Measurements from ENCODE around the gene ARPC2. TPM values are rescaled to one million over a fixed set of nuclear protein-coding genes. Genes with fewer than 3 reads are reported as not detected.
A peak's percentile ranks its signal among the peaks of the same experiment; 100 is the strongest.
"Not testable (repeated sequence)": the region's sequence is repeated elsewhere in the genome, so short reads cannot be mapped to it uniquely, and the experiment has no call there.

The ARPC2 gene
- 100 to 1,000 TPM; 237 to 268 (median 252) TPM for polyA plus RNA-seq (ENCODE audit: insufficient read depth in 1 of 5, insufficient read length in 5 of 5, low replicate concordance in 1 of 5)
- long read RNA-seq, donor 1, transcript ARPC2-216 (2 exons, 550 nt): minor isoform, 15 of 367 reads
- long read RNA-seq, donor 1, transcript ARPC2-209 (7 exons, 2,226 nt): minor isoform, 5 of 367 reads
- long read RNA-seq, donor 1, transcript ARPC2-201 (10 exons, 1,605 nt): minor isoform, 17 of 367 reads
- long read RNA-seq, donor 1, transcript ARPC2-202 (11 exons, 1,505 nt): major isoform, 169 of 367 reads
- long read RNA-seq, donor 1, partial matches to known transcripts: 103 of 367 reads
- long read RNA-seq, donor 1, other reads (novel, unspliced or antisense): 51 of 367 reads
- long read RNA-seq, donor 2, transcript ARPC2-201 (10 exons, 1,605 nt): minor isoform, 10 of 121 reads
- long read RNA-seq, donor 2, transcript ARPC2-202 (11 exons, 1,505 nt): major isoform, 74 of 121 reads
- long read RNA-seq, donor 2, partial matches to known transcripts: 30 of 121 reads
- long read RNA-seq, donor 2, other reads (novel, unspliced or antisense): 0 of 121 reads
- long read RNA-seq, donor 3, transcript ARPC2-216 (2 exons, 550 nt): minor isoform, 17 of 220 reads
- long read RNA-seq, donor 3, transcript ARPC2-202 (11 exons, 1,505 nt): major isoform, 120 of 220 reads
- long read RNA-seq, donor 3, transcript ARPC2-201 (10 exons, 1,605 nt): minor isoform, 8 of 220 reads
- long read RNA-seq, donor 3, partial matches to known transcripts: 64 of 220 reads
- long read RNA-seq, donor 3, other reads (novel, unspliced or antisense): 0 of 220 reads
- long read RNA-seq, donor 4, transcript ARPC2-201 (10 exons, 1,605 nt): minor isoform, 10 of 134 reads
- long read RNA-seq, donor 4, transcript ARPC2-202 (11 exons, 1,505 nt): major isoform, 79 of 134 reads
- long read RNA-seq, donor 4, partial matches to known transcripts: 37 of 134 reads
- long read RNA-seq, donor 4, other reads (novel, unspliced or antisense): 0 of 134 reads
- long read RNA-seq, donor 5, transcript ARPC2-216 (2 exons, 550 nt): minor isoform, 18 of 388 reads
- long read RNA-seq, donor 5, transcript ARPC2-202 (11 exons, 1,505 nt): major isoform, 194 of 388 reads
- long read RNA-seq, donor 5, transcript ARPC2-201 (10 exons, 1,605 nt): minor isoform, 12 of 388 reads
- long read RNA-seq, donor 5, transcript ARPC2-209 (7 exons, 2,226 nt): minor isoform, 6 of 388 reads
- long read RNA-seq, donor 5, partial matches to known transcripts: 151 of 388 reads
- long read RNA-seq, donor 5, other reads (novel, unspliced or antisense): 0 of 388 reads
- long read RNA-seq, donor 6, transcript ARPC2-201 (10 exons, 1,605 nt): minor isoform, 12 of 301 reads
- long read RNA-seq, donor 6, transcript ARPC2-217 (5 exons, 1,039 nt): minor isoform, 7 of 301 reads
- long read RNA-seq, donor 6, transcript ARPC2-216 (2 exons, 550 nt): minor isoform, 10 of 301 reads
- long read RNA-seq, donor 6, transcript ARPC2-202 (11 exons, 1,505 nt): major isoform, 161 of 301 reads
- long read RNA-seq, donor 6, partial matches to known transcripts: 109 of 301 reads
- long read RNA-seq, donor 6, other reads (novel, unspliced or antisense): 0 of 301 reads
- long read RNA-seq, donor 7, transcript ARPC2-201 (10 exons, 1,605 nt): minor isoform, 7 of 194 reads
- long read RNA-seq, donor 7, transcript ARPC2-202 (11 exons, 1,505 nt): major isoform, 122 of 194 reads
- long read RNA-seq, donor 7, partial matches to known transcripts: 60 of 194 reads
- long read RNA-seq, donor 7, other reads (novel, unspliced or antisense): 0 of 194 reads
- long read RNA-seq, donor 8, transcript ARPC2-202 (11 exons, 1,505 nt): major isoform, 57 of 101 reads
- long read RNA-seq, donor 8, transcript ARPC2-216 (2 exons, 550 nt): minor isoform, 6 of 101 reads
- long read RNA-seq, donor 8, transcript ARPC2-201 (10 exons, 1,605 nt): minor isoform, 8 of 101 reads
- long read RNA-seq, donor 8, partial matches to known transcripts: 27 of 101 reads
- long read RNA-seq, donor 8, other reads (novel, unspliced or antisense): 0 of 101 reads

DNA sequence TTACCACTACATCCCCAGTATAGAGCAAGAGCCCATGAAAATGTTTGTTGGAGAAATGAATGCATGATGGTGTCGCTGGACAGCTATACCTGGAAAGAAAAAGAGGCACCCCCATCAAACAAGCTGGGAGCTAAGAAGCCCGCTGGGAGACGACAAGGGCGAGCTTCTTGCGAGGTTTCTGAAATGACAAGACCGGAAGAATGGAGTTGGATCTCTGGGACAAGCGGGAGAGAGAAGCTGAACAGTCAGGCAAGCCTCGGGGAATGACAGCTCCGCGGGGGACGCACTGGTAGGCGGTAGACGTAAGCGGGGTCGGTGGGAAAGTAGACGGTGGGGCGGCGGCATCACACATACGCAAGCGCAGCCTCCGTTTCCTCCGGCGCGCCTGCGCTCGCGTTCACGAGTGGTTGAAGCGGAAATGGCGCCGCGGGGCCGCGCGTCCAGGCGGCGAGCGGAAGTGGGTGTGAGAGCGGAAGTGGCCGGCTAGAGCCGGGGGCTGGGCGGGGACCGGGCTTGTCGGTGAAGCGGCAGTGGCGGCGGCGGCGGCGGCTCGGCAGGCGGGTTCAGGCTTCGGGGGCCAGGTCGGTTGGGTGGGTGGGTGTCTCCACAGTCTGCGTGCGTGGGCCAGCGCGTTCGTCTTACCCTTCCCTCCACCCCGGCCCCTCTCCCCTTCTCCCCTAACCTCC is at the start of gene ARPC2:
ARPC2 (plus strand) TSS at position 516 of the 686 bp plus-strand sequence. CDS start 282 bp downstream, outside the sequence.
- peak; percentile 97 for DNase-seq

- no peak for DNase-seq
These were observed 49.0 kb upstream of the ARPC2 start for GRCh38 chr2:218168016-218168415.

- DNase-seq: peak; percentile 9 to 11
These were observed 48.1 kb upstream of the ARPC2 start for GRCh38 chr2:218168635-218169462.

DNA sequence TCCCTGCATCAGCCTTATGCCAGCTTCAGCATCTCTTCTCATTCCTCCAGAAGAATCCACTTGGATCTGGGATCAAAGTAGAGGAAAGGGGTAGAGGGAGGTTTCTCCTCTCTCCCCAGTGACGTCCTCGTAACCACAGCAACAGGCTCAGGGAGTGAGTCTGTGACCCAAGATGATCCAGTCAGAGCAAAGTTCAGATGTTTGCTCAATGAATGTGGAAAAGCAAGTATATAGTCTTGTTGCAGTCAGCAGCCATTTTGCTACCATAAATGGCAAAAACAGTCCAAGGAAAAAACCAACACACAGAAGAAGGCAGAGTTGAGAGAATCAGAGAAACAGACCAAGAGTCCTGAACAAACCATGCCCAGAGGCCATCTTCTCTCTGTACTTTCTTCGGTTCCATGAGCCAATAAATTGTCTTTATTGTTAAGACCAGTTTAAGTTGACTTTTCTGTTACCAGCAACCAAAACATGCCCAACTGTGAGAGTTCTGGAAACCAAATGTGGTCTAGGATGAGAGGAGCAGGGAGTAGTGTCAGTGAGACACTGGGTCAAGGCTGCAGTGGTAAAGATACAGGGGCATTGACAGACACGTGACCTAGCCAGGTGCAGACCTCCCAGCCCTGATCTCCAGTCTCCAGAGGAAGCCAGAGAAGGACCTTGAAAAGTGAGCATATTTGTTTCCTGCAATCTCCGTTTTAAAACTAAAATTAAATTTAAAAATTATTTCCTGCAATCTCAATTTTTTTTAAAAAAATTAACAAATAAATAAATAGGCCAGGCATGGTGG is 47.0 kb upstream of the ARPC2 start:
- DNase-seq: no peak

DNA sequence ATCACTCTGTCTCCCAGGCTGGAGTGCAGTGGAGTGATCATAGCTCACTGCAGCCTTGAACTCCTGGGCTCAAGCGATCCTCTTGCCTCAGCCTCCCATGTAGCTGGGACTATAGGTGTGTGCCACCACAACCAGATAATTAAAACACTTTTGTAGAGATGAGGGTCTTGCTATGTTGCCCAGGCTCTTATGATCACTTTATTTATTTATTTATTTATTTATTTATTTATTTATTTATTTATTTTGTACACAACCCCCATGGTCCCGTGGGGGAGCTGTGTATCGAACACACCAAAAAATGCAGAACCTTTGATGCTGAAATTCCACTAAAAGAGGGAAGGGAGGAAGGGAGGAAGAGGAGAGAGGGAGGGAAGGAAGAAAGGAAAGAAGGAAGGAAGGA is 45.2 kb upstream of the ARPC2 start:
- not testable (repeated sequence) for DNase-seq

DNA sequence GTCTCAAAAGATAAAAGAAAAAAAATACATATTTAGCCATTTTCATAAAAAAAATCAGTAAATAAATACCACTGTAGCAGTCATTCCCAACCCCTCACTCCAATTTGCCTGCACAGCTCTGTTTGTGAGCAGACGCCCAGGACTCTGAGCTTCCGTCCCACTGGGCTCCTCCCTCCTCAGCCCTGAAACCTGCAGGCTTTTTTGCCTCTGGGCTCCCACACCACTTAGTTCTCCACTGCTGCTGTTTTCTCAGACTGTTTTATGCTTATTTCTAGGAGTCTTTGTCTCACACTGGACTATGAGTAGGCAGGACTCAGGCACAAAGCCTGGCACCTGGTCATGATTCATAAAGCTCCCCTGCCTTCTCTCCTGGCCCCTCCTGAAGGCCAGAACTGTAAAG is 44.1 kb upstream of the ARPC2 start:
- DNase-seq: no peak

DNA sequence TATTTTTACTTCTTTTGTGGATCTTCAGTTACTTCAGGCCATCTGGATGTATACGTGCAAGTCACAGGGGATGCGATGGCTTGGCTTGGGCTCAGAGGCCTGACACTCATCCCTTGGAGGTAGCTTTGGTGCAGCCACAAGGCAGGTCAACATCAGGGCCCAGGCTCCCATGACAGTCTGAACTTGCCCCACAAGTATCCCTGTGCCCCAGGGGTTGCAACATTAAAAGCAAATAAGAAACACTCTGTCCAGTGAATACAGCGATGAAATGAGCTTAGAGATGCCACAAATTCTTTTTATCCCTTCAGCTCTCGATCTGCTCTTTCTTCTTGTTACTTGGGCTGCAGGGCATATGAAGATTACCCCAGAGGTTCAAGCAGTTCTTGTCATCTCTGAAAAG is 37.2 kb upstream of the ARPC2 start:
- DNase-seq: no peak

DNA sequence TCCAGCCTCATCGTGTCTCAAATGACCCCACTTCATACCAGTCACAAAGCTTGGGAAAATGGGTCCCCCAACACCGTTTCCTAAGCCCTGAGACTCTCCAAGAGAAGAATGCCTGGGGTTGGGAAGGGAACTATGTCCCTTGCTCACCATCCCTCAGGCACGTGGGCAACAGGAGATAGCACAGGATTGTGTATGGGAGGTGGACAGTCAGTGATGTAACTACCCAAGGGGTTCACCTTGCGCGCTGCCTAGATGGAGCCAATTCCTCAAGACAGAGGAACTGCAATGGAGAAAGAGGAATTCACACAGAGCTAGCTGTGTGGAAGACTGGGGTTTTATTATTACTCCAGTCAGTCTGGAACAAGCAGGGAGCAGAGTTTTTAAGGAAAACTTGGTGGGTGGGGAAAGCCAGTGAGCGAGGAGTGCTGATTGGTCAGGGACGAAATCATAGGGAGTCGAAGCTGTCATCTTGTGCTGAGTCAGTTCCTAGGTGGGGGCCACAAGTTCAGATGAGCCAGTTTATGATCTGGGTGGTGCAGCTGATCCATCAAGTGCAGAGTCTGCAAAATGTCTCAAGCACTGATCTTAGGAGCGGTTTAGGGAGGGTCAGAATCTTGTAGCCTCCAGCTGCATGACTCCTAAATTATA is 36.4 kb upstream of the ARPC2 start:
- DNase-seq: no peak

GRCh38 chr2:218184331-218184730 is 32.7 kb upstream of the ARPC2 start:
- DNase-seq: no peak

DNA sequence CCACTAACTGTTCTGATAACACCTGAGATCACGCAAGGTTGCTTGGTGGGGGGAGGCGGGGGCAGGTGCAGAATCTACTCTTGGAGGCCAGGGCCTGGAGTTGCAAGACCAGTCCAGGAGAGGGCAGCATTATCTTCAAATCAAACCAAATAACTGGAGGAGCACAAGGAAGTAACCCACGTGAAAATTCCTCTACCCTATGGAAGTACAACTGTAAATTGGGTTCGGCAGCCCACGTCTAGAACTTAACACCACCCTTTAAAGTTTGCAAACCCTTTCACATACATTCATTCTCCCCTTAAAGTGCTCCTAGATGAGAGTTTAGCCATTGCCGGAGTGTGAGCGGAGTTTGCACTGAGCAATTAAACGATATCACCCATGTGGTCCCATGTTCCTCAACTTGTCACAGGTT is 30.6 kb upstream of the ARPC2 start:
- DNase-seq: peak; percentile 25 to 35

- no peak for DNase-seq
These were observed 30.1 kb upstream of the ARPC2 start for GRCh38 chr2:218186876-218187275.

GRCh38 chr2:218187296-218188015 is 29.5 kb upstream of the ARPC2 start:
- DNase-seq: no peak

- no peak for DNase-seq
These were observed 28.5 kb upstream of the ARPC2 start for GRCh38 chr2:218188528-218188927.

DNA sequence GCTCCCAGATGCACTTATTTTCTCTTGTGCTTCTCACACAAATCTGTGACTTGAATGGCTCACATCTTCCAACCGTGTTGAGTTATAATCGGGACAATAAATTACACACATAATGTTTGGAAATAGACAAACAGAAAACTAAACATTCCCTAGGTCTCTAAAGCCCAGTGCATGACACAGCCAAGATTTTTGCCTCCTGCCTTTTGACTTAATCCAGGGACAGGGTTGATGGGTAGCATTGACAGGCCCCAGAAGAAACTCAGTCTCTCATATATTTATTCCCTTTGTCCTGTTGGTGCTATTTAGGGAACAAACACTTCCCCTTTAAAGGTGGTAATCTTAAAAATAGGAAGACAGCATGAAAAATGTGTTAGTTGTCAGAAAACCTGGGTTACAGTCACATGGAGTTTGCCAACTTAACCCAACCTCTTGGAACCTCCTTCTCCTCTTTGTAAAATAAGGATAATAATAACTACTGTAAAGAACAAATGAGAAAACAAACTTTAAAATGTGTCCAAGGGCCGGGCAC is 24.0 kb upstream of the ARPC2 start:
- no peak for DNase-seq

DNA sequence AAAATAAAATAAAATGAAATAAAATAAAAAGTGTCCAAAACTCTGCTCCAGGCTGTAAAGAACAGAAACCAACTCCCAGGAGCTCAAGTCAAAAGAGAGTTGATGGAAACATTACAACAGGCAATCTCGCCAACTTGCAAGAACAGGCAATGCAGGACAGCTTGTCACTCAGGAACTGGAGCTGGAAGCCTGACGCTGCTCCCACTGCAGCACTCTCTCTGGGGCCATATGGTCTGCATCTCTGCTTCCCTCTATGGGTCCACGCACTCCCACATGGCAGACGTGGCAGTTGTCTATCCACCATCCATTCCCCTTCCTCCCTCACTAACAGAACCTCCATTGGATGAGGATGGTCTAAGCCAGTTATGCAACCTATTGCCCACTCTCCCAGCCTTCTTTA is 23.3 kb upstream of the ARPC2 start:
- no peak for DNase-seq

DNA sequence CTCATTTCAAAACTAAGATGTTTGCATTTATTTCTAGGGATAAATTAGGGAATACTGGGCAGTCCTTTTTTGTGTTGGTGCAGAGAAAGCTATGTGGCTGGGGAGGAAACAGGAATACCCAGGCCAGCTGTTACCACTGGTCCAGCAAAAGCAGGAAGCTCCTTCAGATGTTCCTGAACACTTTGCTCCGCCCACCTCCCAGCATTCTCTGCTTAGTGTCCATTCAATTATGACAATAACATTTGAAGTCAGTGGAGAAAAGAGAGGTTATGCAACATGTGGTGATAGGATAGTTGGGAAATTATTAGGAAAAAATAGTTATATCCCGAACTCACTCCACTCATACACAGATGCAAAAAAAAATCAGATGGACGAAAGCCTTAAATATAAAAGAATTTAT is 22.1 kb upstream of the ARPC2 start:
- no peak for DNase-seq
